ENCODE results near the gene TIPARP.

DNA sequence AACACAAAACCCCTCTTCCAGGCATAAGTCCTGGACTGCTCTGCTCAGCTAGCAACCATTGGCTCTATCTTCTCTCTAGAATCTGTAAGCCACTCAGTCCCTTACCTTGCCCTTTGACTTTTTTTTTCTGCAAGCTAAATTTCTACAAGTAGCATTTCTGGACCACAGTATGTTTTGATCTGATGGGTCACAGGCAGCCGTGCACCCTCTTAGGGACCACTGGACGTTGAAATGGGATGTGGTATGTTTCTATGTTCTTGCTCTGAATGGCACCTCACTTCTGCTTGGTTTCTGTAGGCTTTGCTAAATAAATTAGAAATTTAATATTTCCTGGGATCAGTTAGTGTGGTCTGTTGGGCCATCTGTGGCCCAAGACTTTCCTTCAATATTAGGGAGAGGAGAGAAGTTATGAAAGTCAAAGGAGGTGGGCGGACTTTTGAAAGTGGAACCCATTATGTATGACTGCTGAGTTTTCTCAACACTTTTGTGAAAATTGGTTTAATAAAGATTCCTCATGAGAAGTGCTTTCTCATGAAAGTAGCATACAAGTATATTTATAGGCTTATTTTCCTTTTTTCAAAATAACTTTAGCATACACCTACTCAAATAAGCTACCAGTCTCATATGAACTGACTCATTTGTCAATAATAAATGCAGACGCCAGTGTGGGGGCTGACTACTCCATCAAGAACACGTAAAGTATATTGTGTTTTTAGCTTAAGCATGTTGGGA, 18.4 kb upstream of the TIPARP start:
- no peak for TF ChIP-seq CTCF (IDR thresholded peaks at IDR 0.05)
- no peak for TF ChIP-seq ZFX (IDR thresholded peaks at IDR 0.05; ENCODE audit: borderline replicate concordance)
